ENCODE results near the gene OR13C8. TPM values are rescaled to one million over a fixed set of nuclear protein-coding genes. Genes with fewer than 3 reads are reported as not detected.
"Not testable (repeated sequence)": the region's sequence is repeated elsewhere in the genome, so short reads cannot be mapped to it uniquely, and the experiment has no call there.

The OR13C8 gene, protein sequence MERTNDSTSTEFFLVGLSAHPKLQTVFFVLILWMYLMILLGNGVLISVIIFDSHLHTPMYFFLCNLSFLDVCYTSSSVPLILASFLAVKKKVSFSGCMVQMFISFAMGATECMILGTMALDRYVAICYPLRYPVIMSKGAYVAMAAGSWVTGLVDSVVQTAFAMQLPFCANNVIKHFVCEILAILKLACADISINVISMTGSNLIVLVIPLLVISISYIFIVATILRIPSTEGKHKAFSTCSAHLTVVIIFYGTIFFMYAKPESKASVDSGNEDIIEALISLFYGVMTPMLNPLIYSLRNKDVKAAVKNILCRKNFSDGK
- not detected for total RNA-seq

GRCh38 chr9:104568868-104569267 lies at the start of gene OR13C8:
Gene OR13C8 (plus strand): TSS chr9:104569168. CDS start chr9:104569168, 0 bp downstream.
- Histone ChIP-seq H3K36me3 (no peaks in the 10 kb centered on the region), H3K9me3 (no peaks in the 10 kb centered on the region), H3K27me3 (no peaks in the 10 kb centered on the region), H3K27ac (no peak within 1 kb of the TSS), H3K4me3 (no peak within 1 kb of the TSS), H3K4me1 (no peaks in the 10 kb centered on the region)
- no peak for DNase-seq
- no peak for TF ChIP-seq POLR2A (IDR thresholded peaks at IDR 0.05)
- TF ChIP-seq, protein P1, sequence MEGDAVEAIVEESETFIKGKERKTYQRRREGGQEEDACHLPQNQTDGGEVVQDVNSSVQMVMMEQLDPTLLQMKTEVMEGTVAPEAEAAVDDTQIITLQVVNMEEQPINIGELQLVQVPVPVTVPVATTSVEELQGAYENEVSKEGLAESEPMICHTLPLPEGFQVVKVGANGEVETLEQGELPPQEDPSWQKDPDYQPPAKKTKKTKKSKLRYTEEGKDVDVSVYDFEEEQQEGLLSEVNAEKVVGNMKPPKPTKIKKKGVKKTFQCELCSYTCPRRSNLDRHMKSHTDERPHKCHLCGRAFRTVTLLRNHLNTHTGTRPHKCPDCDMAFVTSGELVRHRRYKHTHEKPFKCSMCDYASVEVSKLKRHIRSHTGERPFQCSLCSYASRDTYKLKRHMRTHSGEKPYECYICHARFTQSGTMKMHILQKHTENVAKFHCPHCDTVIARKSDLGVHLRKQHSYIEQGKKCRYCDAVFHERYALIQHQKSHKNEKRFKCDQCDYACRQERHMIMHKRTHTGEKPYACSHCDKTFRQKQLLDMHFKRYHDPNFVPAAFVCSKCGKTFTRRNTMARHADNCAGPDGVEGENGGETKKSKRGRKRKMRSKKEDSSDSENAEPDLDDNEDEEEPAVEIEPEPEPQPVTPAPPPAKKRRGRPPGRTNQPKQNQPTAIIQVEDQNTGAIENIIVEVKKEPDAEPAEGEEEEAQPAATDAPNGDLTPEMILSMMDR (IDR thresholded peaks at IDR 0.05) = no peak

DNA sequence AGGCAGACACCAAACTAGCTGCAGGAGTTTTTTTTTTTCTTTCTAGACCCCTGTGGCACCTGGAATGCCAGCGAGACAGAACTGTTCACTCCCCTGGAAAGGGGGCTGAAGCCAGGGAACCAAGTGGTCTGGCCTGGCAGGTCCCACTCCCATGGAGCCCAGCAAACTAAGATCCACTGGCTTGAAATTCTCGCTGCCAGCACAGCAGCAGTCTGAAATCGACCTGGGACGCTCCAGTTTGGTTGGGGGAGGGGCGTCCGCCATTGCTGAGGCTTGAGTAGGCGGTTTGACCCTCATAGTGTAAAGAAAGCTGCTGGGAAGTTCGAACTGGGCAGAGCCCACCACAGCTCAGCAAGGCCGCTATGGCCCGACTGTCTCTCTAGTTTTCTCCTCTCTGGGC lies 48.7 kb upstream of the OR13C8 start:
- H3K27me3 ChIP-seq = not testable (repeated sequence)

DNA sequence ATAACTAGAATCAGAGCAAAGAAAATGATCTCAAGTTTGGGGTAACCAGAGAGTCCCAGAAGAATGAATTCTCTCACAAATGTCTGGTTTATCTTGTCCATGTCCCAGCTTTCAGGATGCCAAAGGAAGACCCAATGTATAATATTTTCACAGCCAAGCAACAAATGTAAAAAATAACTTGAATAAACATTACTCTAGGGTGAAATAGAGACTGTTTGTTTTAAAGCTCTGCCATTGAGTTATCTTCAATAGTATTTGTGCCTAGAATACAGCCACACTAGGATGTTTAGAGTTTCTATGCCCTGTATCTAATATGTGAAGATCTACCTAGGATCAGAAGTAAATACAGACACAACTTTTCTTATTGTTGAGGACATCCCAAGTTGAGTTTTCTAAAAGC lies 41.9 kb upstream of the OR13C8 start, which contains the start of gene OR13C4:
OR13C4 (minus strand) TSS at position 101 of the 400 bp plus-strand sequence; CDS start at position 101, 0 bp downstream.
- H3K4me3 ChIP-seq = no peak within 1 kb of the TSS
- DNase-seq = no peak
- no peaks in the 10 kb centered on the region for H3K9me3 ChIP-seq
- no peak for TF ChIP-seq POLR2A (IDR thresholded peaks at IDR 0.05)
- TF ChIP-seq, protein P1 (IDR thresholded peaks at IDR 0.05) = no peak
- H3K4me1 ChIP-seq = no peaks in the 10 kb centered on the region
- no peaks in the 10 kb centered on the region for H3K36me3 ChIP-seq
- H3K27ac ChIP-seq = no peak within 1 kb of the TSS
- no peaks in the 10 kb centered on the region for H3K27me3 ChIP-seq

More for the DNA sequence above, 48.7 kb upstream of the OR13C8 start:
- H3K4me1 ChIP-seq, H3K9me3 ChIP-seq, H3K4me3 ChIP-seq, H3K36me3 ChIP-seq, H3K27ac ChIP-seq, DNase-seq: not testable (repeated sequence)

GRCh38 chr9:104536756-104537155 lies 32.2 kb upstream of the OR13C8 start, which contains the start of gene OR13C3:
Gene OR13C3 (minus strand): TSS chr9:104536856. CDS start chr9:104536723, 133 bp downstream.
- Histone ChIP-seq H3K27me3 (no peaks in the 10 kb centered on the region), H3K4me3 (no peak within 1 kb of the TSS), H3K27ac (no peak within 1 kb of the TSS), H3K9me3 (no peaks in the 10 kb centered on the region), H3K36me3 (no peaks in the 10 kb centered on the region), H3K4me1 (no peaks in the 10 kb centered on the region)
- TF ChIP-seq, protein P1 (IDR thresholded peaks at IDR 0.05) = no peak
- TF ChIP-seq POLR2A (IDR thresholded peaks at IDR 0.05) = no peak
- no peak for DNase-seq

DNA sequence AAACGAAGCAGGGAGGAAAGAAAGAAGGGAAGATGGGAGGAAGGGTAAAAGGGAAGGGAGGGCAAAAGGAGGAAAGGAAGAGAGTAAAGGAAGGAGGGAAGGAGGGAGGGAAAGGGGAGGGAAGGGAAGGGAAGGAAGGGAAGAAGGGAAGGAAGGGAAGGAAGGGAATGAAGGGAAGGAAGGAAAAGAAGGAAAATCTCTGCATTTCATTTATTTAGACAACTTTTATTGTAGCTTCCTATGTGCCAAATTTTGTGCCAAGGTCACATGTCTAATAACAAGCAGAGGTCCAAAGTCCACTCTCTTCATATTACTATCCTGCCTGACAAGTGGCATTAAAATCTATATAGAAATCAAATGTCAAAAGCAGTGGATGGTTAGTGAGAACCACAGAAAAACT lies 29.7 kb upstream of the OR13C8 start:
- Histone ChIP-seq H3K36me3 (no peaks in the 10 kb centered on the region), H3K27me3 (no peaks in the 10 kb centered on the region), H3K27ac (no peak overlapping the region), H3K4me3 (no peak overlapping the region), H3K9me3 (no peaks in the 10 kb centered on the region), H3K4me1 (no peaks in the 10 kb centered on the region)
- no peak for DNase-seq
- TF ChIP-seq, protein P1 (IDR thresholded peaks at IDR 0.05) = no peak

GRCh38 chr9:104544644-104545043 lies 24.3 kb upstream of the OR13C8 start:
- H3K4me3 ChIP-seq = no peak overlapping the region
- H3K36me3 ChIP-seq = no peaks in the 10 kb centered on the region
- no peaks in the 10 kb centered on the region for H3K4me1 ChIP-seq
- DNase-seq = no peak
- TF ChIP-seq POLR2A (IDR thresholded peaks at IDR 0.05) = no peak
- no peaks in the 10 kb centered on the region for H3K9me3 ChIP-seq
- no peak overlapping the region for H3K27ac ChIP-seq
- no peaks in the 10 kb centered on the region for H3K27me3 ChIP-seq

Data from Peyer's patch (tissue), 4 donors.